WTC11 (cell line): ENCODE measurements around the gene ERBB4. TPM values are rescaled to one million over a fixed set of nuclear protein-coding genes. Genes with fewer than 3 reads are reported as not detected.

Experiments
- ATAC-seq: fragments of 200-7000 bp; cut with Tn5 transposase; 2 replicates; pipeline ENCODE4 v1.10.0; 2021; ENCODE audit warnings: mild to moderate bottlenecking, moderate library complexity
- CTCF ChIA-PET: fragments of 300-600 bp; sonication (Branson Sonifier 250); formaldehyde crosslinking; loops from one replicate; lab custom pipeline; 2021; ENCODE audit warnings: antibody characterized with exemption; lab: Charles Lee
- POLR2A ChIA-PET: fragments of 350-600 bp; sonication (Branson Sonifier 250); formaldehyde crosslinking; loops from one replicate; lab custom pipeline; 2021; ENCODE audit warnings: antibody characterized with exemption; lab: Charles Lee
- DNase-seq: peaks from one replicate; pipeline ENCODE4 v3.0.0; 2021; ENCODE audit warnings: low spot score
- H3K27ac Mint-ChIP-seq: 2 replicates; pipeline ENCODE4 v1.8.0; 2021; ENCODE audit warnings: mixed read lengths
- H3K27me3 Mint-ChIP-seq: 2 replicates; pipeline ENCODE4 v1.8.0; 2021; ENCODE audit warnings: low read depth, mild to moderate bottlenecking, moderate library complexity, mixed read lengths
- H3K36me3 Mint-ChIP-seq: 2 replicates; pipeline ENCODE4 v1.8.0; 2021; ENCODE audit warnings: mixed read lengths
- H3K4me1 Mint-ChIP-seq: 2 replicates; pipeline ENCODE4 v1.8.0; 2022; ENCODE audit warnings: mixed read lengths
- H3K4me3 Mint-ChIP-seq: 2 replicates; pipeline ENCODE4 v1.8.0; 2021; ENCODE audit warnings: mild to moderate bottlenecking, moderate library complexity, mixed read lengths
- H3K9me3 Mint-ChIP-seq: 2 replicates; pipeline ENCODE4 v1.8.0; 2021; ENCODE audit warnings: mixed read lengths
- CREB1 ChIP-seq: sonication (generic); formaldehyde crosslinking; IDR thresholded peaks from 2 replicates; pipeline ENCODE4 v1.8.0; 2023; ENCODE audit warnings: mild to moderate bottlenecking, missing genetic modification reagents
- FOXP1 ChIP-seq: sonication (generic); formaldehyde crosslinking; IDR thresholded peaks from 2 replicates; pipeline ENCODE4 v1.8.0; 2022; ENCODE audit warnings: missing genetic modification reagents, mild to moderate bottlenecking, moderate library complexity, borderline replicate concordance
- GTF2I ChIP-seq: fragments of 250-450 bp; sonication (Bioruptor Pico); conservative IDR thresholded peaks from 2 replicates; pipeline ENCODE4 v1.4.0; 2021; ENCODE audit warnings: mild to moderate bottlenecking
- HMGA2 ChIP-seq: fragments of 250-450 bp; sonication (Bioruptor Pico); IDR thresholded peaks from 2 replicates; pipeline ENCODE4 v1.4.0; 2021; ENCODE audit warnings: mild to moderate bottlenecking, moderate library complexity
- JUN ChIP-seq: sonication (generic); formaldehyde crosslinking; IDR thresholded peaks from 2 replicates; pipeline ENCODE4 v1.8.0; 2023; ENCODE audit warnings: mild to moderate bottlenecking, missing genetic modification reagents
- PRRX2 ChIP-seq: fragments of 250-450 bp; sonication (Bioruptor Pico); IDR thresholded peaks from 2 replicates; pipeline ENCODE4 v1.8.0; 2021; ENCODE audit warnings: mild to moderate bottlenecking
- RELA ChIP-seq: sonication (generic); formaldehyde crosslinking; IDR thresholded peaks from 2 replicates; pipeline ENCODE4 v1.8.1; 2022; ENCODE audit warnings: missing genetic modification reagents, mild to moderate bottlenecking, borderline replicate concordance
- TEAD1 ChIP-seq: sonication (generic); formaldehyde crosslinking; IDR thresholded peaks from 2 replicates; pipeline ENCODE4 v1.8.0; 2022; ENCODE audit warnings: mild to moderate bottlenecking, missing genetic modification reagents
- total RNA-seq: library from RNA; stranded (reverse); gene quantifications from 3 replicates; pipeline ENCODE4 v1.2.3, GENCODE V29; 2021
- TF ChIP-seq, protein P1 (sequence below): sonication (generic); formaldehyde crosslinking; IDR thresholded peaks from 2 replicates; pipeline ENCODE4 v1.8.0; 2023; ENCODE audit warnings: missing genetic modification reagents, mild to moderate bottlenecking, borderline replicate concordance
- TF ChIP-seq, protein P2 (sequence below): fragments of 250-450 bp; sonication (Bioruptor Pico); IDR thresholded peaks from 2 replicates; pipeline ENCODE4 v2.1.2; 2022; ENCODE audit warnings: mild to moderate bottlenecking, moderate library complexity
- TF ChIP-seq, protein P3 (sequence below): sonication (generic); formaldehyde crosslinking; IDR thresholded peaks from 2 replicates; pipeline ENCODE4 v1.8.1; 2023; ENCODE audit warnings: mild to moderate bottlenecking, moderate library complexity, missing genetic modification reagents
- TF ChIP-seq, protein P4 (sequence below): sonication (generic); formaldehyde crosslinking; IDR thresholded peaks from 2 replicates; pipeline ENCODE4 v1.8.1; 2023; ENCODE audit warnings: mild to moderate bottlenecking, missing genetic modification reagents, moderate library complexity
- TF ChIP-seq, protein P5 (sequence below): sonication (generic); formaldehyde crosslinking; IDR thresholded peaks from 2 replicates; pipeline ENCODE4 v1.8.1; 2022; ENCODE audit warnings: missing genetic modification reagents, borderline replicate concordance

The ERBB4 gene
- total RNA-seq, 1 experiment from 2014 or later: 1.6 TPM

DNA sequence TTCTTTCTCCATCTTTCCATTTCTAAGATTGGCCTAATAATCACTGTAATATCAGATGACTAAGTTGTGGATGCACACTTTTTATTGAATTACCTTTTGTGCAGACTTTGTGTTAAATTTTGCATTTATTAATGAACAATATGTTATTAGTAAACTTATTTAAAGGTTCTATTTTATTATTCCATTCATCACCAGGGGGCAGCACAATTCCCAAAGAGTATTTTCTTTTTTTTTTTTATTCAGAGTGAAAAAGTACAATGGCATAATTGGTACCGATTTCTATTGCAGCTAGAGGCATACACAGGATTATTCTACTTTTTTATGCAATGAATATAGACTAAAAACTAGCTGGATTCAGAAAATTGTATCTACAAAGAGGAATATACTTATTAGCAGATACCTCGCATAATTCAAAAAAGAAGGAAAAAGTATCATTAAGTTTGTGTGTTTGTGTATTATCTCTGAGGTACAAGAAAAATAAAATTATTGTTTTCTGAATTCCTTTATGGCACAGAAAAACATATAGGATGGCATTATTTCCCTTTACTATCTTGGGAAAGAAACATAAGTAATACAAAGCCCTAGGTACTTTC is 390.6 kb downstream of the ERBB4 start:
- ATAC-seq (no peak), DNase-seq (no peak)
- TF ChIP-seq, protein P1, sequence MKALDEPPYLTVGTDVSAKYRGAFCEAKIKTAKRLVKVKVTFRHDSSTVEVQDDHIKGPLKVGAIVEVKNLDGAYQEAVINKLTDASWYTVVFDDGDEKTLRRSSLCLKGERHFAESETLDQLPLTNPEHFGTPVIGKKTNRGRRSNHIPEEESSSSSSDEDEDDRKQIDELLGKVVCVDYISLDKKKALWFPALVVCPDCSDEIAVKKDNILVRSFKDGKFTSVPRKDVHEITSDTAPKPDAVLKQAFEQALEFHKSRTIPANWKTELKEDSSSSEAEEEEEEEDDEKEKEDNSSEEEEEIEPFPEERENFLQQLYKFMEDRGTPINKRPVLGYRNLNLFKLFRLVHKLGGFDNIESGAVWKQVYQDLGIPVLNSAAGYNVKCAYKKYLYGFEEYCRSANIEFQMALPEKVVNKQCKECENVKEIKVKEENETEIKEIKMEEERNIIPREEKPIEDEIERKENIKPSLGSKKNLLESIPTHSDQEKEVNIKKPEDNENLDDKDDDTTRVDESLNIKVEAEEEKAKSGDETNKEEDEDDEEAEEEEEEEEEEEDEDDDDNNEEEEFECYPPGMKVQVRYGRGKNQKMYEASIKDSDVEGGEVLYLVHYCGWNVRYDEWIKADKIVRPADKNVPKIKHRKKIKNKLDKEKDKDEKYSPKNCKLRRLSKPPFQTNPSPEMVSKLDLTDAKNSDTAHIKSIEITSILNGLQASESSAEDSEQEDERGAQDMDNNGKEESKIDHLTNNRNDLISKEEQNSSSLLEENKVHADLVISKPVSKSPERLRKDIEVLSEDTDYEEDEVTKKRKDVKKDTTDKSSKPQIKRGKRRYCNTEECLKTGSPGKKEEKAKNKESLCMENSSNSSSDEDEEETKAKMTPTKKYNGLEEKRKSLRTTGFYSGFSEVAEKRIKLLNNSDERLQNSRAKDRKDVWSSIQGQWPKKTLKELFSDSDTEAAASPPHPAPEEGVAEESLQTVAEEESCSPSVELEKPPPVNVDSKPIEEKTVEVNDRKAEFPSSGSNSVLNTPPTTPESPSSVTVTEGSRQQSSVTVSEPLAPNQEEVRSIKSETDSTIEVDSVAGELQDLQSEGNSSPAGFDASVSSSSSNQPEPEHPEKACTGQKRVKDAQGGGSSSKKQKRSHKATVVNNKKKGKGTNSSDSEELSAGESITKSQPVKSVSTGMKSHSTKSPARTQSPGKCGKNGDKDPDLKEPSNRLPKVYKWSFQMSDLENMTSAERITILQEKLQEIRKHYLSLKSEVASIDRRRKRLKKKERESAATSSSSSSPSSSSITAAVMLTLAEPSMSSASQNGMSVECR (CRISPR knock-in tag): no peak
- TF ChIP-seq, protein P2, sequence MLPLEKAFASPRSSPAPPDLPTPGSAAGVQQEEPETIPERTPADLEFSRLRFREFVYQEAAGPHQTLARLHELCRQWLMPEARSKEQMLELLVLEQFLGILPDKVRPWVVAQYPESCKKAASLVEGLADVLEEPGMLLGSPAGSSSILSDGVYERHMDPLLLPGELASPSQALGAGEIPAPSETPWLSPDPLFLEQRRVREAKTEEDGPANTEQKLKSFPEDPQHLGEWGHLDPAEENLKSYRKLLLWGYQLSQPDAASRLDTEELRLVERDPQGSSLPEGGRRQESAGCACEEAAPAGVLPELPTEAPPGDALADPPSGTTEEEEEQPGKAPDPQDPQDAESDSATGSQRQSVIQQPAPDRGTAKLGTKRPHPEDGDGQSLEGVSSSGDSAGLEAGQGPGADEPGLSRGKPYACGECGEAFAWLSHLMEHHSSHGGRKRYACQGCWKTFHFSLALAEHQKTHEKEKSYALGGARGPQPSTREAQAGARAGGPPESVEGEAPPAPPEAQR (CRISPR knock-in tag): no peak
- TF ChIP-seq TEAD1 (CRISPR knock-in tag) (no peak), JUN (no peak), FOXP1 (CRISPR knock-in tag) (no peak)
- TF ChIP-seq, protein P3, sequence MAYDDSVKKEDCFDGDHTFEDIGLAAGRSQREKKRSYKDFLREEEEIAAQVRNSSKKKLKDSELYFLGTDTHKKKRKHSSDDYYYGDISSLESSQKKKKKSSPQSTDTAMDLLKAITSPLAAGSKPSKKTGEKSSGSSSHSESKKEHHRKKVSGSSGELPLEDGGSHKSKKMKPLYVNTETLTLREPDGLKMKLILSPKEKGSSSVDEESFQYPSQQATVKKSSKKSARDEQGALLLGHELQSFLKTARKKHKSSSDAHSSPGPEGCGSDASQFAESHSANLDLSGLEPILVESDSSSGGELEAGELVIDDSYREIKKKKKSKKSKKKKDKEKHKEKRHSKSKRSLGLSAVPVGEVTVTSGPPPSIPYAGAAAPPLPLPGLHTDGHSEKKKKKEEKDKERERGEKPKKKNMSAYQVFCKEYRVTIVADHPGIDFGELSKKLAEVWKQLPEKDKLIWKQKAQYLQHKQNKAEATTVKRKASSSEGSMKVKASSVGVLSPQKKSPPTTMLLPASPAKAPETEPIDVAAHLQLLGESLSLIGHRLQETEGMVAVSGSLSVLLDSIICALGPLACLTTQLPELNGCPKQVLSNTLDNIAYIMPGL (CRISPR knock-in tag): no peak
- H3K27me3 Mint-ChIP-seq: no peaks in the 10 kb centered on the region
- H3K9me3 Mint-ChIP-seq: 0 out of 2 replicates have a peak, but pooled peaks cover 3% of the 10 kb centered on the region
- H3K4me1 Mint-ChIP-seq: no peaks in the 10 kb centered on the region
- ChIA-PET CTCF (no interaction called here), POLR2A (no interaction called here)
- no peaks in the 10 kb centered on the region for H3K36me3 Mint-ChIP-seq
- no peak overlapping the region for H3K27ac Mint-ChIP-seq
- no peak overlapping the region for H3K4me3 Mint-ChIP-seq

DNA sequence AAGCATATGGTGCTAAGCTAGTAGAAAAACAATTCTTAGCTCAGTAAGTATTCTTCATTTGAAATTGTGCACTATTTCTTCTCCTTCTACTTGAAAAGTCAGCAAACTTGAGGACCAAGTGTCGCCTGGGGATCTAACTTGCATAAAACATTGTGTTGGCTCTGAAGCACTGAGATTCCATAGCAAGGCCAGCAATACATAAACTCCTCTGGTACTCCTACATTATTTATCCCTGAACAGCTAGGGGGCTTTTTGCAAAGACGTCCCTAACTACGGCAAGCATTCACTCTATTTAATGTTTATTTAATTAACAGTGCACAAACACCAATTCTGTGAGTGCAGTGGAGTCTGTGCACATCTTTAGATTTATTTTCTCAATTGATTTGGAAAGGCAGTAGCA is 392.2 kb downstream of the ERBB4 start:
- Mint-ChIP-seq H3K27ac (no peak overlapping the region), H3K9me3 (0 out of 2 replicates have a peak, but pooled peaks cover 3% of the 10 kb centered on the region), H3K36me3 (no peaks in the 10 kb centered on the region), H3K4me3 (no peak overlapping the region), H3K4me1 (no peaks in the 10 kb centered on the region)
- CTCF ChIA-PET: interaction anchor here (0.6 to 0.9 kb wide), 3 partner anchors 36 to 1448 kb away, joined by 3 read pairs; no protein-coding TSS in a partner anchor
- POLR2A ChIA-PET: interaction anchor here (0.6 to 0.7 kb wide), 2 partner anchors 31 to 83 kb away, joined by 5 to 6 read pairs; no protein-coding TSS in a partner anchor
- ATAC-seq: no peak
- TF ChIP-seq HMGA2 (no peak), RELA (CRISPR knock-in tag) (no peak), TEAD1 (CRISPR knock-in tag) (no peak), PRRX2 (no peak), GTF2I (CRISPR knock-in tag) (no peak), CREB1 (CRISPR knock-in tag) (no peak)
- TF ChIP-seq, protein P4, sequence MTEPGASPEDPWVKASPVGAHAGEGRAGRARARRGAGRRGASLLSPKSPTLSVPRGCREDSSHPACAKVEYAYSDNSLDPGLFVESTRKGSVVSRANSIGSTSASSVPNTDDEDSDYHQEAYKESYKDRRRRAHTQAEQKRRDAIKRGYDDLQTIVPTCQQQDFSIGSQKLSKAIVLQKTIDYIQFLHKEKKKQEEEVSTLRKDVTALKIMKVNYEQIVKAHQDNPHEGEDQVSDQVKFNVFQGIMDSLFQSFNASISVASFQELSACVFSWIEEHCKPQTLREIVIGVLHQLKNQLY: no peak
- TF ChIP-seq, protein P5, sequence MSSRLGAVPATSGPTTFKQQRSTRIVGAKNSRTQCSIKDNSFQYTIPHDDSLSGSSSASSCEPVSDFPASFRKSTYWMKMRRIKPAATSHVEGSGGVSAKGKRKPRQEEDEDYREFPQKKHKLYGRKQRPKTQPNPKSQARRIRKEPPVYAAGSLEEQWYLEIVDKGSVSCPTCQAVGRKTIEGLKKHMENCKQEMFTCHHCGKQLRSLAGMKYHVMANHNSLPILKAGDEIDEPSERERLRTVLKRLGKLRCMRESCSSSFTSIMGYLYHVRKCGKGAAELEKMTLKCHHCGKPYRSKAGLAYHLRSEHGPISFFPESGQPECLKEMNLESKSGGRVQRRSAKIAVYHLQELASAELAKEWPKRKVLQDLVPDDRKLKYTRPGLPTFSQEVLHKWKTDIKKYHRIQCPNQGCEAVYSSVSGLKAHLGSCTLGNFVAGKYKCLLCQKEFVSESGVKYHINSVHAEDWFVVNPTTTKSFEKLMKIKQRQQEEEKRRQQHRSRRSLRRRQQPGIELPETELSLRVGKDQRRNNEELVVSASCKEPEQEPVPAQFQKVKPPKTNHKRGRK (CRISPR knock-in tag): no peak
- TF ChIP-seq, all 79 proteins: peak for 0
- H3K27me3 Mint-ChIP-seq: no peaks in the 10 kb centered on the region
- no peak for DNase-seq
